Measurements from ENCODE around the gene AKR1A1. TPM values are rescaled to one million over a fixed set of nuclear protein-coding genes. Genes with fewer than 3 reads are reported as not detected.

Gene AKR1A1
- total RNA-seq, 1 donor from 2014 or later, result 218 TPM

- no peak for DNase-seq
- Mint-ChIP-seq H3K4me1 (no peaks in the 10 kb centered on the region), H3K36me3 (ENCODE audit: low read depth) (peaks cover 27% of the 10 kb centered on the region), H3K4me3 (no peak overlapping the region), H3K9me3 (no peaks in the 10 kb centered on the region), H3K27ac (no peak overlapping the region), H3K27me3 (no peaks in the 10 kb centered on the region)
- intact Hi-C loops (cut with micrococcal nuclease), result no loop called here
- TF ChIP-seq CTCF (IDR thresholded peaks at IDR 0.05), result no peak
- CTCF ChIA-PET, result interaction anchor here (1.3 to 7.4 kb wide), 5 partner anchors 7 to 61 kb away, joined by 3 to 186 read pairs (median 5); partner anchors contain the start of genes AKR1A1 and PRDX1
- POLR2A ChIA-PET, result interaction anchor here (2.7 kb wide), 1 partner anchor 10 kb away, joined by 11 read pairs; the partner anchor contains the start of gene NASP
- ATAC-seq (ENCODE audit: low read depth), result no peak
Measured at GRCh38 chr1:45573231-45573804, 22.7 kb downstream of the AKR1A1 start.

DNA sequence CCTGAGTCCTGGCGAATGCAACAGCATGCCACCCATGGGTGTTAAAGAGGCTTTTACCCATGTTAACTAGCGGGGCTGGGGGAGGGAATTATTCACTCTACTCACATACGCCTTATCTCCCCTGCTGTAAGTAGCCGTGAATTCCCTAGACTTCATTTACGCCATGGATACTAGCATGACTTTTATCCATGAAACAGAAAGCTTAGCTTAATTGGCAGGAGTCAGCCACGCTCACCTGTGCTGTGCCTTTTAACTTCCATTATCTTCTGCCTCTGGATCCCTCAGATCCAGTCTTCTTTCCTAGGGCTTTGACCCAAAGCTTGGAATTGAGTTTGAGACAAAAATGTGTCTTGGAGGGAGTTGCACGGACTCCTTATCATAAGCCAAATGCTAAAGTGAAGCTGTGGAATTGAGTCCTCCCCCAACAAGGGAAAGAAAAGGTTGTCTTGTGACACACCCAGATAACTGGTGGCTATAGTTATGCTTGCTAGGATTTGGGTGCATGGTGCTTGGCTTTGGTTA, 23.5 kb downstream of the AKR1A1 start:
- peaks cover 18% of the 10 kb centered on the region for H3K36me3 Mint-ChIP-seq (ENCODE audit: low read depth)
- no peak overlapping the region for H3K4me3 Mint-ChIP-seq
- ChIA-PET CTCF (interaction anchor here (1.0 kb wide), 1 partner anchor 62 kb away, joined by 3 read pairs; no protein-coding TSS in a partner anchor), POLR2A (no interaction called here)
- H3K9me3 Mint-ChIP-seq, result no peaks in the 10 kb centered on the region
- H3K27ac Mint-ChIP-seq, result no peak overlapping the region
- H3K4me1 Mint-ChIP-seq, result no peaks in the 10 kb centered on the region
- DNase-seq (no peak), ATAC-seq (ENCODE audit: low read depth) (no peak)
- H3K27me3 Mint-ChIP-seq, result no peaks in the 10 kb centered on the region
- TF ChIP-seq CTCF (IDR thresholded peaks at IDR 0.05), result no peak
- intact Hi-C loops (cut with micrococcal nuclease), result no loop called here

DNA sequence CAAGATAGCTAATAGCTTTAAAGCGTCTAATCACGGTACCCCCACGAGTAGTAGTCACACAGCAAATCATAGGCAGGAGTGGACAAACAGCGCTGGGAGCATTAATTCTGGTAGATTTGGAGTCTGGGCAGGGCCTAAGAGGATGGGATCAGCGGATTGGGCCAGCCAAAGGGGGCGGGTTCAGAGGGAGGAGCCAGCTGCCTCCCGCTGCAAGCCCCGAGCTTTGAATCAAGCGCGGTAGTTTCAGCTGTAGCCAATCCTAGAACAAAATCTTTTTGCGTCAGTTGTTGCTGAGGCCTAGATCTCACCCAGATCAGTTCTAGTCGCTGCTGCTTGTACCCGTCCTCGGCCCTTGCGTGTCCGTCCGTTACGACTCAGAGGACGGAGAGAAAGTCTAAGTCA, 32.6 kb downstream of the AKR1A1 start:
- Mint-ChIP-seq H3K4me1 (peaks cover 46% of the 10 kb centered on the region), H3K27me3 (no peaks in the 10 kb centered on the region), H3K4me3 (peak overlapping the region; percentile 98), H3K9me3 (no peaks in the 10 kb centered on the region), H3K27ac (peak overlapping the region; percentile 96), H3K36me3 (ENCODE audit: low read depth) (peaks cover 11% of the 10 kb centered on the region)
- ATAC-seq (ENCODE audit: low read depth) (peak; percentile 79), DNase-seq (peak; percentile 84)
- TF ChIP-seq CTCF (IDR thresholded peaks at IDR 0.05), result no peak
- CTCF ChIA-PET, result interaction anchor here (1.7 to 6.1 kb wide), 3 partner anchors 13 to 91 kb away, joined by 4 to 39 read pairs (median 16); no protein-coding TSS in a partner anchor
- POLR2A ChIA-PET, result interaction anchor here (0.8 to 4.6 kb wide), 27 partner anchors 10 to 909 kb away, joined by 3 to 115 read pairs (median 11); partner anchors contain the start of genes AKR1A1, ARMH1, BTBD19 and CCDC163
- intact Hi-C loops (cut with micrococcal nuclease), result loop anchor here (1.0 to 10.0 kb wide), 5 partner anchors 92 to 861 kb away; partner anchors contain the start of genes BTBD19, DYNLT4, PLK3 and TESK2

DNA sequence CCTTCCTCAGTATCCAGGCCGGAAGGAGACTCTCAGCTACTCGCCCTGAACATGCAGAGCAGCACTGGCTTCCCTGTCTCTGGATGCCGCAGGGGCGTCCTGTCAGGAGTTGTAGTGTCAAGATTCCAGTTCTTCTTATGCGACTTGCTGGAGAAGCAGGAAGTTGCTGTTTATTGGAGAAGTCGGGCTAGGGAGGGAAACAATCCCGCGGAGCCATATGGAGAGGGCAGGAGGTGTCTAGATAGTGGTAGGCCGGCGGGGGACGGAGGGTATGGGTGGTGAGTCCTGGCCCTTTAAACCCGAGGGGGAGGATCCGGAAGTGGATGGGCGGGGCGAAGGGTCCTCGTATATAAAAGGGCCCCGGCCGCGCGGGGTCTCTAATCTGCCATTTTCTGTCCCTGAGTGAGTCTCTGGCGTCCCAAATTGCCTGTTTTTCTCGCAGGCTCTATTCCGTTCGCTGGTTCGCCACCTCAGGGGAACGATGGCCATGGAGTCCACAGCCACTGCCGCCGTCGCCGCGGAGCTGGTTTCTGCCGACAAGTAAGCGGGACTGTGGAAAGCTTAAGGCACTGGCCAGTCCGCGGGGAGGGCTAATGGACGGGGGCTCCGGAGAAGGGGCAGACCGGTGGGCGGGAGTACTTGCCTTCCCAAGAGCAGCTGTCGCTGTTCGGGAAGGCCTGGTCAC, 33.2 kb downstream of the AKR1A1 start, which contains the start of gene NASP:
NASP (plus strand) TSS at position 376 of the 685 bp plus-strand sequence; CDS start at position 482, 106 bp downstream.
- no peak for TF ChIP-seq CTCF (IDR thresholded peaks at IDR 0.05)
- H3K4me3 Mint-ChIP-seq, result peak within 1 kb of the TSS; percentile 98
- peaks cover 50% of the 10 kb centered on the region for H3K4me1 Mint-ChIP-seq
- peak within 1 kb of the TSS; percentile 96 for H3K27ac Mint-ChIP-seq
- POLR2A ChIA-PET, result interaction anchor here (0.8 to 4.6 kb wide), 29 partner anchors 10 to 910 kb away, joined by 3 to 115 read pairs (median 9); partner anchors contain the start of genes AKR1A1, ARMH1, BTBD19 and CCDC163
- no peaks in the 10 kb centered on the region for H3K9me3 Mint-ChIP-seq
- CTCF ChIA-PET, result interaction anchor here (1.7 to 6.1 kb wide), 2 partner anchors 13 to 91 kb away, joined by 4 to 39 read pairs; no protein-coding TSS in a partner anchor
- ATAC-seq (ENCODE audit: low read depth) (peak; percentile 55), DNase-seq (peak; percentile 98)
- no peaks in the 10 kb centered on the region for H3K27me3 Mint-ChIP-seq
- intact Hi-C loops (cut with micrococcal nuclease), result loop anchor here (1.0 to 10.0 kb wide), 12 partner anchors 13 to 862 kb away; partner anchors contain the start of genes BTBD19, CCDC163, DYNLT4 and IPP
- H3K36me3 Mint-ChIP-seq (ENCODE audit: low read depth), result peaks cover 11% of the 10 kb centered on the region

Measured in activated B cell treated with CpG ODN at 0.5 μM for 24 hours (primary cell).